ENCODE measurements around the gene PLXDC2. TPM values are rescaled to one million over a fixed set of nuclear protein-coding genes. Genes with fewer than 3 reads are reported as not detected.

The PLXDC2 gene
- total RNA-seq, 1 donor = 3.2 TPM

DNA sequence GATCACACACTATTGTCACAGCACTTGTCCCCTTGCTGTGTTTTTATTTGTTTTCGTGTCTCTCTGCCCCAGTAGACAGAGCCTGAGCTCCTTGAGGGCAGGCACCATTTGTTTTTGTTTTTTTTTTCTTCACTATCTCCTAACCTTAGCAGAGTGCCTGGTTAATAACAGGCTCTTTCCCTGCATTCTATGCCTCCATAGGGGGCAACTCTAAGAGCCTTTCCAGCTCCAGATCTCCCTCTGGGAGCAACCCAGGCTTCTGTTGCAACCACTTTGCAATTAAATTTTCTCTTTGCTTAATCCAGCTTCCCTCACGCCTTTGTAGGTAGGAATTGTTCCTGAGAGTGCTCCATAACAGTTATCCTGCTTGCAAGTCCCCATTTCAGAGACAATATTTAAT is 148.4 kb downstream of the PLXDC2 start:
- DNase-seq (ENCODE audit: low read depth) = no peak
- no peak for TF ChIP-seq CTCF (IDR thresholded peaks at IDR 0.05; ENCODE audit: insufficient read depth, low read length)
- no peak overlapping the region for H3K4me3 ChIP-seq (ENCODE audit: low read depth, low read length)

- no peak for DNase-seq (ENCODE audit: low read depth)
- no peak overlapping the region for H3K4me3 ChIP-seq (ENCODE audit: low read depth, low read length)
- no peak for TF ChIP-seq CTCF (IDR thresholded peaks at IDR 0.05; ENCODE audit: insufficient read depth, low read length)
These were observed 150.5 kb downstream of the PLXDC2 start for GRCh38 chr10:19966751-19967150.

DNA sequence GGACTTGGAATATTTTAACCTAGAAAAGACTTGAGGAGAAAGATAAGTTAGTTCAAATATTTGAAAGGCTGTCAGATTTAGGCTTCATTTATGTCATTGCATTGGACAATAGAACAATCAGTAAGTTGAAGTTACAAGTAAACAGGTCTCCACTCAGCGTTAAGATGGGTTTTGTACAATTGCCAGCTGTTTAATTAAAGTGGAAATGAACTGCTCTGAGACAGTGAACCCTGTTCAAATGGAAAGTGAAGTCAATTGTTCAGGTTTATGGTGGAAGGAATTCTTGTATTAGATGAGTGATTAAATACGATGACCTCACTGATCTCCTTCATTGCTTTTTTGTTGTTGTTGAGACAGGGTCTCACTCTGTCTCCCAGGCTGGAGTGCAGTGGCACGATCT is 151.7 kb downstream of the PLXDC2 start:
- no peak overlapping the region for H3K4me3 ChIP-seq (ENCODE audit: low read depth, low read length)
- no peak for TF ChIP-seq CTCF (IDR thresholded peaks at IDR 0.05; ENCODE audit: insufficient read depth, low read length)
- DNase-seq (ENCODE audit: low read depth) = no peak

GRCh38 chr10:19968745-19969144 is 152.5 kb downstream of the PLXDC2 start:
- no peak for TF ChIP-seq CTCF (IDR thresholded peaks at IDR 0.05; ENCODE audit: insufficient read depth, low read length)
- no peak for DNase-seq (ENCODE audit: low read depth)
- H3K4me3 ChIP-seq (ENCODE audit: low read depth, low read length) = no peak overlapping the region

GRCh38 chr10:19970256-19970655 is 154.0 kb downstream of the PLXDC2 start:
- no peak overlapping the region for H3K4me3 ChIP-seq (ENCODE audit: low read depth, low read length)
- no peak for TF ChIP-seq CTCF (IDR thresholded peaks at IDR 0.05; ENCODE audit: insufficient read depth, low read length)
- no peak for DNase-seq (ENCODE audit: low read depth)

DNA sequence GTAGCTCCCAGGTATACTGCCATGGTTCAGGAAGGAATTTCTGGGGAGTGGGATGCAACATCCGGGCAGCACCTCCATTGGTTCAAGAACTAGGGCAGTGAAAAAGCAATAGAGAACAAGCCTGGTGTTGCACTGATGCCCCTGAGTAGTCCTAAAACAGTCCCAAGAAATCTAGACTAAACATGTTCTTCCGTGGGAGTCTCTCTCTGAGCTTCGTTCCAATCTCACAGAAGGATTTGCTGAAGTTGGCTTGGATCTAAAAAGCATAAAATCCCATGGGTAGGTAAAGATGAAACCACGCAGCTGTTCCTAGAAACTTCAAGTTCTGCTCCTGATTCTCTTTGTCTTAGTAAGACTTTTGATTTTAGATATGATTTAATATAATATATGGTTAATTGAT is 154.5 kb downstream of the PLXDC2 start:
- no peak for DNase-seq (ENCODE audit: low read depth)
- H3K4me3 ChIP-seq (ENCODE audit: low read depth, low read length) = no peak overlapping the region
- TF ChIP-seq CTCF (IDR thresholded peaks at IDR 0.05; ENCODE audit: insufficient read depth, low read length) = no peak

GRCh38 chr10:19971343-19972052 is 155.3 kb downstream of the PLXDC2 start:
- no peak for DNase-seq (ENCODE audit: low read depth)
- TF ChIP-seq CTCF (IDR thresholded peaks at IDR 0.05; ENCODE audit: insufficient read depth, low read length) = no peak
- H3K4me3 ChIP-seq (ENCODE audit: low read depth, low read length) = no peak overlapping the region

Data from fibroblast of the aortic adventitia (primary cell).